Measurements from ENCODE around the gene FAM180B. TPM values are rescaled to one million over a fixed set of nuclear protein-coding genes. Genes with fewer than 3 reads are reported as not detected.
"Not testable (repeated sequence)": the region's sequence is repeated elsewhere in the genome, so short reads cannot be mapped to it uniquely, and the experiment has no call there.

The FAM180B gene
- polyA plus RNA-seq (2013, experiment 1 of 2) = not detected
- not detected for polyA plus RNA-seq (2013, experiment 2 of 2)

DNA sequence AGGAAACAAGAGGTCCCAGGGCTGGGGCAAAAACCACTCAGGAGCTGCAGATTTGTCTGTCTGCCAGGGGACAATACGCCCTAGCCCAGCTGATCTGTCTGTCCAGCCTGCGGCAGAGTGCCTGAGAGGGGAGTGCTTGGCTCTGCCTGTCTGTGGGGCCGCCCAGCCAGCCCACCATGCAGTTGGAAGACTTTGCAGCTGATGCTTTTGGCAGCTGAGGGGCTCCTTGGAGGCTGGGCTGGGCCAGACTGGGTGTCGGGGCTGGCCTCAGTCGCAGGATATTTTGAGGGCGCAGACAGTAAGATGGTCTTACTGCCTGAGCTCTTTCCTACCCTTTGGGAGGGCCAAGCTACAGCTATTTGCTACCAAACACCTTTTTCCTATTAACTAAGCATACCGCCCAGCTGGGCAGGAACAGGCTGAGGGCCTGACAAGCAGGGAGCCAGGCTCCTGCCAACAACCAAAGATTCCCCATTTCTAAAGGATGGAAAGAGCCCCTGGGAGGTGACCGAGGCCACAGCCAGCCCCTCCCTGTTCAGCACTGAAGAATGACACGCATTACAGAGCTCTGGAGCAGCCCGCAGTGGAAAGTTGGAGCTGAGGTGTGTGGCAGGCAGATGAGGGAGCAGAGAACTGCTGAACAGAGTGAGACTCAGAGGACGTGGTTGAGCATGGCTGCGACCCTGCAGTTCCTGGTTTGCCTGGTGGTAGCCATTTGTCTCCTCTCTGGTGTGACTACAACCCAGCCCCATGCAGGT lies at the start of gene FAM180B:
FAM180B (plus strand) TSS at position 581 of the 758 bp plus-strand sequence; CDS start at position 672, 91 bp downstream.
- Histone ChIP-seq H3K9ac (ENCODE audit: low read depth, low read length) (no peak within 1 kb of the TSS), H3K27ac (ENCODE audit: low read depth, low read length) (no peak within 1 kb of the TSS)

DNA sequence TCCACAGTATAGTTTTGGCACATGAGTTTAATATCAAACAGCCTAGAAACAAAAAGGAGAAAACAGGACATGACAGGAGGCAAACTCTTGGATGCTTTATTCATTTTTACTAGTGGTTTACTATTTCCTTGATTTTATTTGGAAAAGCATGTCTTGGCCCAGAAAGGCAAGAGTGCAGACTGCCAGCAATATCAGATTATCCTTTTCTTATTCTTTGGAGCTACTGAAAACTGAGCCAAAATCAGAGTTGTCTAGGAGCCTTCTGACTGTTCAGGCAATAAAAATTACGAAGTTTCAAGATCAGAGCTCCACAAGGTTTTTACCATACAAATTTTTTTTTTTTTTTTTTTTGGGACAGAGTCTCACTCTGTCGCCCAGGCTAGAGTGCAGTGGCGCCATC lies 49.6 kb upstream of the FAM180B start:
- Histone ChIP-seq H3K36me3 (ENCODE audit: insufficient read depth, low read length) (peaks cover 17% of the 10 kb centered on the region), H3K27me3 (ENCODE audit: insufficient read depth, low read length) (no peaks in the 10 kb centered on the region), H3K4me1 (ENCODE audit: insufficient read depth, low read length) (peaks cover 25% of the 10 kb centered on the region), H3K4me3 (ENCODE audit: low read length) (no peak overlapping the region), H3K9me3 (ENCODE audit: insufficient read depth, low read depth, low read length) (no peaks in the 10 kb centered on the region), H3K9ac (ENCODE audit: low read depth, low read length) (no peak overlapping the region), H3K27ac (ENCODE audit: low read depth, low read length) (no peak overlapping the region)
- 97% methylated on average over 1 of the region's 3 CpGs for WGBS

More for the DNA sequence above, at the start of gene FAM180B:
- Histone ChIP-seq H3K4me3 (ENCODE audit: low read length) (no peak within 1 kb of the TSS), H3K4me1 (ENCODE audit: insufficient read depth, low read length) (no peaks in the 10 kb centered on the region), H3K36me3 (ENCODE audit: insufficient read depth, low read length) (peaks cover 40% of the 10 kb centered on the region), H3K9me3 (ENCODE audit: insufficient read depth, low read depth, low read length) (no peaks in the 10 kb centered on the region), H3K27me3 (ENCODE audit: insufficient read depth, low read length) (no peaks in the 10 kb centered on the region)
- WGBS = 84% methylated on average over 12 of the region's 12 CpGs

- H3K4me3 ChIP-seq (ENCODE audit: low read length) = no peak overlapping the region
- no peaks in the 10 kb centered on the region for H3K9me3 ChIP-seq (ENCODE audit: insufficient read depth, low read depth, low read length)
- peaks cover 20% of the 10 kb centered on the region for H3K36me3 ChIP-seq (ENCODE audit: insufficient read depth, low read length)
- H3K27ac ChIP-seq (ENCODE audit: low read depth, low read length) = 0 out of 2 replicates have a peak overlapping the region, but pooled peaks have one; percentile 19
- H3K9ac ChIP-seq (ENCODE audit: low read depth, low read length) = 0 out of 2 replicates have a peak overlapping the region, but pooled peaks have one; percentile 10
- H3K27me3 ChIP-seq (ENCODE audit: insufficient read depth, low read length) = no peaks in the 10 kb centered on the region
- WGBS = 89% methylated on average over 10 of the region's 10 CpGs
- peaks cover 20% of the 10 kb centered on the region for H3K4me1 ChIP-seq (ENCODE audit: insufficient read depth, low read length)
These were observed 47.5 kb upstream of the FAM180B start for GRCh38 chr11:47538741-47539565.

GRCh38 chr11:47539681-47540039 lies 46.8 kb upstream of the FAM180B start:
- 0 out of 2 replicates have a peak overlapping the region, but pooled peaks have one; percentile 19 for H3K27ac ChIP-seq (ENCODE audit: low read depth, low read length)
- peaks cover 19% of the 10 kb centered on the region for H3K36me3 ChIP-seq (ENCODE audit: insufficient read depth, low read length)
- H3K9me3 ChIP-seq (ENCODE audit: insufficient read depth, low read depth, low read length) = no peaks in the 10 kb centered on the region
- H3K9ac ChIP-seq (ENCODE audit: low read depth, low read length) = peak overlapping the region; percentile 10; the same call in 1 of the 2 replicates
- 87% methylated on average over 2 of the region's 2 CpGs for WGBS
- H3K4me1 ChIP-seq (ENCODE audit: insufficient read depth, low read length) = peaks cover 20% of the 10 kb centered on the region
- H3K27me3 ChIP-seq (ENCODE audit: insufficient read depth, low read length) = no peaks in the 10 kb centered on the region
- H3K4me3 ChIP-seq (ENCODE audit: low read length) = no peak overlapping the region

DNA sequence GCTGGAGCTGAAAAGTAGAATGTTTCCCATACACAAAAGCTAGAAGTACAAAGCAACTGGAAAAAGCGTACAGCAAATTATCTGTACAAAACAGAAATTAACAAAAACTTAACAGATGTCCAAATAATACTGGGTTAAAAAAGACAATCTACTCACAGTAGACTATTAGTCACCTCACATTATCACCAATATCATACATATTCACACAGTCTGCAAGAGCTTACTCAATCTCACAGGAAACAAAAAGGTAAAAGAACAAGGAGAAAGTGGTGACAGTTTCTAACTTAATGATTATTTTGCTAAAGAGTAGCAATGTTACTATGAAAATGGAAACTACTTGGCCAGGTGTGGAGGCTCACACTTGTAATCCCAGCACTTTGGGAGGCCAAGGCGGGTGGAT lies 45.4 kb upstream of the FAM180B start:
- Histone ChIP-seq H3K4me1 (ENCODE audit: insufficient read depth, low read length) (peaks cover 20% of the 10 kb centered on the region), H3K4me3 (ENCODE audit: low read length) (no peak overlapping the region), H3K27me3 (ENCODE audit: insufficient read depth, low read length) (no peaks in the 10 kb centered on the region), H3K36me3 (ENCODE audit: insufficient read depth, low read length) (peaks cover 15% of the 10 kb centered on the region), H3K27ac (ENCODE audit: low read depth, low read length) (no peak overlapping the region), H3K9me3 (ENCODE audit: insufficient read depth, low read depth, low read length) (no peaks in the 10 kb centered on the region), H3K9ac (ENCODE audit: low read depth, low read length) (no peak overlapping the region)
- WGBS = 93% methylated on average over 2 of the region's 2 CpGs

DNA sequence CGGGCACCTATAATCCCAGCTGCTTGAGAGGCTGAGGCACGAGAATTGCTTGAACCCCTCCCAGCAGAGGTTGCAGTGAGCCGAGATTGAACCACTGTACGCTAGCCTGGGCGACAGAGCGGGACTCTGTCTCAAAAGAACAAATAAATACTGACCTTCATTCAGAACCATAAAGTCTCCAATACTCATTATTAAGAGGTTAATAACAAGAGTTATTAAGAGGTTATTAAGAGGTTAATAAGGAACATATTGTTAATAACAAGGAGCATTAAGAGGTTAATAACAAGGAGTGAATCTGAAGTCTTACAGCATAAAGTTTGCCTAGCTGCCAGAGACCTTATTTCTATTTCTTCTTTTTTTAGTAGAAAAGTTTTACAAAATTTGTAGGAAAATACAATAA lies 41.2 kb upstream of the FAM180B start:
- H3K36me3 ChIP-seq (ENCODE audit: insufficient read depth, low read length) = peaks cover 11% of the 10 kb centered on the region
- no peak overlapping the region for H3K27ac ChIP-seq (ENCODE audit: low read depth, low read length)
- H3K9me3 ChIP-seq (ENCODE audit: insufficient read depth, low read depth, low read length) = no peaks in the 10 kb centered on the region
- H3K4me3 ChIP-seq (ENCODE audit: low read length) = no peak overlapping the region
- no peak overlapping the region for H3K9ac ChIP-seq (ENCODE audit: low read depth, low read length)
- no peaks in the 10 kb centered on the region for H3K27me3 ChIP-seq (ENCODE audit: insufficient read depth, low read length)
- 0 out of 2 replicates have a peak, but pooled peaks cover 4% of the 10 kb centered on the region for H3K4me1 ChIP-seq (ENCODE audit: insufficient read depth, low read length)
- WGBS = 98% methylated on average over 6 of the region's 6 CpGs

GRCh38 chr11:47546274-47546673 lies 40.2 kb upstream of the FAM180B start:
- H3K9me3 ChIP-seq (ENCODE audit: insufficient read depth, low read depth, low read length); H3K4me1 ChIP-seq (ENCODE audit: insufficient read depth, low read length); H3K27ac ChIP-seq (ENCODE audit: low read depth, low read length); H3K4me3 ChIP-seq (ENCODE audit: low read length); H3K9ac ChIP-seq (ENCODE audit: low read depth, low read length); H3K27me3 ChIP-seq (ENCODE audit: insufficient read depth, low read length): not testable (repeated sequence)
- 90% methylated on average over 6 of the region's 7 CpGs for WGBS
- peaks cover 17% of the 10 kb centered on the region for H3K36me3 ChIP-seq (ENCODE audit: insufficient read depth, low read length)

- no peak overlapping the region for H3K9ac ChIP-seq (ENCODE audit: low read depth, low read length)
- H3K36me3 ChIP-seq (ENCODE audit: insufficient read depth, low read length) = peaks cover 11% of the 10 kb centered on the region
- H3K27ac ChIP-seq (ENCODE audit: low read depth, low read length) = no peak overlapping the region
- H3K27me3 ChIP-seq (ENCODE audit: insufficient read depth, low read length) = no peaks in the 10 kb centered on the region
- 91% methylated on average over 8 of the region's 10 CpGs for WGBS
- H3K4me3 ChIP-seq (ENCODE audit: low read length) = 0 out of 2 replicates have a peak overlapping the region, but pooled peaks have one; percentile 84
- H3K9me3 ChIP-seq (ENCODE audit: insufficient read depth, low read depth, low read length) = no peaks in the 10 kb centered on the region
- peaks cover 11% of the 10 kb centered on the region; the same call in 1 of the 2 replicates for H3K4me1 ChIP-seq (ENCODE audit: insufficient read depth, low read length)
These were observed 36.0 kb upstream of the FAM180B start for GRCh38 chr11:47550288-47551047.

GRCh38 chr11:47551086-47551485 lies 35.4 kb upstream of the FAM180B start:
- no peaks in the 10 kb centered on the region for H3K9me3 ChIP-seq (ENCODE audit: insufficient read depth, low read depth, low read length)
- H3K36me3 ChIP-seq (ENCODE audit: insufficient read depth, low read length) = peaks cover 10% of the 10 kb centered on the region
- H3K4me3 ChIP-seq (ENCODE audit: low read length) = peak overlapping the region; percentile 84
- H3K9ac ChIP-seq (ENCODE audit: low read depth, low read length) = no peak overlapping the region
- H3K27me3 ChIP-seq (ENCODE audit: insufficient read depth, low read length) = no peaks in the 10 kb centered on the region
- peaks cover 11% of the 10 kb centered on the region; the same call in 1 of the 2 replicates for H3K4me1 ChIP-seq (ENCODE audit: insufficient read depth, low read length)
- H3K27ac ChIP-seq (ENCODE audit: low read depth, low read length) = no peak overlapping the region

- peaks cover 7% of the 10 kb centered on the region; the same call in 1 of the 2 replicates for H3K36me3 ChIP-seq (ENCODE audit: insufficient read depth, low read length)
- H3K4me1 ChIP-seq (ENCODE audit: insufficient read depth, low read length) = peaks cover 11% of the 10 kb centered on the region; the same call in 1 of the 2 replicates
- peak overlapping the region; percentile 92 for H3K27ac ChIP-seq (ENCODE audit: low read depth, low read length)
- H3K9me3 ChIP-seq (ENCODE audit: insufficient read depth, low read depth, low read length) = no peaks in the 10 kb centered on the region
- no peaks in the 10 kb centered on the region for H3K27me3 ChIP-seq (ENCODE audit: insufficient read depth, low read length)
- peak overlapping the region; percentile 97 for H3K9ac ChIP-seq (ENCODE audit: low read depth, low read length)
- 1% methylated on average over 22 of the region's 22 CpGs for WGBS
- H3K4me3 ChIP-seq (ENCODE audit: low read length) = peak overlapping the region; percentile 84
These were observed 34.4 kb upstream of the FAM180B start for GRCh38 chr11:47552056-47552565.

Measured in HUES64 (cell line).